KG1 (cell line): ENCODE data around the gene SORBS1.
"Not testable (repeated sequence)": the region's sequence is repeated elsewhere in the genome, so short reads cannot be mapped to it uniquely, and the experiment has no call there.

Experiments used
- DNase-seq: peaks from one replicate; lab custom pipeline; 2025; lab: John Stamatoyannopoulos, UW

Gene SORBS1

GRCh38 chr10:95388539-95388938 lies 172.6 kb downstream of the SORBS1 start:
- no peak for DNase-seq

DNA sequence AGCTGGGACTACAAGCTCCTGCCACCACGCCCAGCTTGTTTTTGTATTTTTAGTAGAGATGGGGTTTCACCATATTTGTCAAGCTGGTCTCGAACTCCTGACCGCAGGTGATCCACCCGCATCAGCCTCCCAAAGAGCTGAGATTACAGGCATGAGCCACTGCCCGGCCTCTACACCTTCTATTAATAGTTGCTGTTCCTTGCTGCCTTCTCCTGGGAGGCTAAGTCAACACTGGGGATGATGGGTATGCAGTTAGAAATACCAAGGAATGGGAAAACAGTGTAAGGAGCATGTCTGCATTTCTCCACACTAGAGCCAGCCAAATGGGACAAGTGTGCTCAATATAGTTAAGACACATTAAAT lies 173.1 kb downstream of the SORBS1 start:
- DNase-seq, result no peak

GRCh38 chr10:95384011-95384704 lies 177.0 kb downstream of the SORBS1 start:
- no peak for DNase-seq

GRCh38 chr10:95382596-95382995 lies 178.6 kb downstream of the SORBS1 start:
- DNase-seq, result no peak

DNA sequence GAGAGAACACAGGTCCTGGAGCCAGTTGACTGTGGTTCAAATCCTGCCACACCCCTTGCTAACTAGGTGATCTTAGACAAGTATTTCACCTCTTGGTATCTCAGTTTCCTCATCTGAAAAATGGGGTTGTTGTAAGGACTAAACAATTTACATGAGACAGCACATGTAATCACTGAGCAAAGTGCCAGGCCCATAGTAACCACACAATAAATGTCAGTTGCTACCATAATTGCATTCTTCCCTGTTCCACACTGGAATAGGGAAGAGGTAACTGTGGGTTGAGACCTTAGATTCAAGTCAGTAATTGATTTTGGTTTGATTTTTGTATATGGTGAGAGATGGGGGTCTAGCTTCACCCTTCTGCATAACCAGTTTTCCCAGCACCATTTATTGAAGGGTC lies 179.0 kb downstream of the SORBS1 start:
- DNase-seq, result no peak

DNA sequence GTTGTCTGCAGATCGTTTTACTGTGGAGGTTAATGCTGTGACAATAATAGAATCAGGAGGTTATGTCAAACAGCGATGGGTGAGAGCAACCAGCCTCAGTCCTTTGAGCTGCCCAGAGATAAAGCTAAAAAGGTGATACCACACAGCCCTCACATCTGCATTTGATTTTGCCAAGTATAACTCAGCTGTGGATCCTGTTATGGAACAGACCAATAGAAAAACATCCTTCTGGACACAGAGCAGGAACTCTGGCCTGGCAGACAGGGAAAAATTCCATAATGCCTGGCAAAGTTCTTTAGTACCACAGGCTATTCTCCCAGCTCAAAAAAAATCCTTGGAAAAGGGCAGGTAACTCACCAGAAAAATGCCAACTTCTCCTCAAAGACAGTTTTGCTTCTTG lies 183.2 kb downstream of the SORBS1 start:
- DNase-seq, result no peak

DNA sequence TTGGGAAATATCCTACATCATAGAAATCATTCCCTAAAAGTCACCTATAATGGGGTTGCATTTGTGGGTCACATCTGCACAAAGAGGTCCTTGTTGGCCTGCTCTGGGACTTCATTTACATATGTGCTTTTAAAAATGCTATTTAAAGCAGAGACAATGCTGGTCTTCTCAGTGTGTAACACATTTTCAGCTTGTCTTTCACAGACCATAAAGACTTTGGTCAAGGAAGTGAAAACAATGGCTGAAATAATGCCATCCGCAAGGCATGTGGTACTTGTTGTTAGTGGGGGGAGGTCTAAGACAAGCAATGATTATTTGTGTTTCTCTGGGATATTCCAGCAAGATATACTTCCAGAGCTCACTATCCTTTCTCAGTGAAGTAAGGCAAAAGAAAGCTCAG lies 185.8 kb downstream of the SORBS1 start:
- DNase-seq, result no peak

DNA sequence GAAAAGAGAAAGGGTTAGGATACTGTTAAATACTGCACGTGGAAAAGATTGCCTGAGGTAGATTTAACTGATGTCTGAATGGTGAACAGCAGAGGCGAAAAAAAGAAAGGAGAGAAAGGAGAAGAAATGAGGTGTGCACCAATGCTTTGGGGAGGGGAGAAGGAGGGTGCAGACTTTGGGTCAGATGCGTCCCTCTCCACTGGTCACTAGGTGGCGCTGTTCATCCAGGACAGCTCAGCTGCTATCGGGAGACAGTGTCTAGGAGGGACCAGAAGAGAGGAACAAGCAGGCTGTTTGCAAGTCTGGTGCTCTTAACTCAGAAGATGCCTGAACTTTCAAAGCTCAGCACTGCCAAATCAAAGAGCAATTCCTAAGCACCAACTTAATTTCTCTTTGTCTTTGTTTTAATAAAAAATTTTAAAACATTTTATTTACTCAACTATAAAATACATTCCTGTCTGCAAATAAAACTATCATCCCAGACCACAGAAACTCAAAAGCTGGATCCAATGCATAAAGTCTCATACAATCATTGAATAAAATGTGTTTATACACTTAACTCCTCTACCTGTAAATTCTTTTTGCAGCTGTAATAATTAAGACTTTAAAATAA lies 186.5 kb downstream of the SORBS1 start:
- DNase-seq, result peak; percentile 49

- no peak for DNase-seq
Measured at GRCh38 chr10:95373660-95374059, 187.5 kb downstream of the SORBS1 start.

GRCh38 chr10:95364342-95364741 lies 196.8 kb downstream of the SORBS1 start:
- no peak for DNase-seq

DNA sequence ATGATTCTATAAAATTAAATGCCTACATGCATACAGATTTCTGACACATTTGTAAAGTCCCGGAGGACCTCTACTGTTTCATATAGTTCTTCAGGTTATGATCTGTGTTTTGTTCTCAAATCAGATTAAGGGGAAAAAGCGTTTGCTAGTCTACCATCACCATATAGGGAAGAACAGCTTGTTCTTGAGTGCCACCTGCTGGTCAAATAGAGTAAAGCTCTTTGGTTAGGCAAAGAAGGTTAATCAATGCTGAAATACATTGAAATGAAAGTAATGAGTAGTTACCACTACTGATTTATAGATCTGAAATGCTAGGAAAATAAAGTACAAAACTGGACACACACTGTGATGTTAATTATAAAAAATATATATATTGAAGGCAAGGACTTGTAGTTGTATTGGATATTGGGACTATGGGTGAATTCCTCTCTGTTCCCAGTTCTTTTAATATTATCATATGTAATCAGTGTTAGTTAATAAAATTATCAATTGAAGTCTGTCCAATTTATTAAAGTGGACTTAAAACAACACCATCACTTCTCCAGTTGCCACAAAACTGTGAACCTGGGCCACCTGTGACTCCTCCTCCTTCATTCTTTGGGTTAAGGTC lies 197.8 kb downstream of the SORBS1 start:
- peak; percentile 41 for DNase-seq

- DNase-seq, result no peak
Measured at GRCh38 chr10:95360122-95360714, 201.0 kb downstream of the SORBS1 start.

GRCh38 chr10:95359466-95359865 lies 201.7 kb downstream of the SORBS1 start:
- no peak for DNase-seq

- DNase-seq, result no peak
Measured at GRCh38 chr10:95356190-95356955, 204.8 kb downstream of the SORBS1 start.

DNA sequence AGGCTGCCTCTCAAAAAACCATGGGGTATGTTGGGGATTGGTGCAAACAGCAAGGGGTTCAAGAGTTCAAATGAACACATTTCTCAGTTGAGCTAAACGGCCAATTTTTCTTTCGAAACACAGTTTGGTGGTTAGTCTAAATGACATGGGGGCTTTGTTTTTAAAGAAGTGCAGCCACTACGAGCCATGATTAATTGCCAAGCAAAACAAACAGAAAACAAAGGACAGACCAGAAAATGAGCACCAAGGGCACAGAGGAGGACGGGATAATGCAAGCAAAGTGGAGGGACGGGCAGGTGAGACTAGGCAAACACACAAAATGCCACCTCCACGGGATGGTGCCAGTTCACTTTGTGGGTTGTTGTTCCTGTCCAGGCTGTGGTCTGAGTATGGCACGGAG lies 205.9 kb downstream of the SORBS1 start:
- no peak for DNase-seq

GRCh38 chr10:95354110-95354509 lies 207.1 kb downstream of the SORBS1 start:
- no peak for DNase-seq

DNA sequence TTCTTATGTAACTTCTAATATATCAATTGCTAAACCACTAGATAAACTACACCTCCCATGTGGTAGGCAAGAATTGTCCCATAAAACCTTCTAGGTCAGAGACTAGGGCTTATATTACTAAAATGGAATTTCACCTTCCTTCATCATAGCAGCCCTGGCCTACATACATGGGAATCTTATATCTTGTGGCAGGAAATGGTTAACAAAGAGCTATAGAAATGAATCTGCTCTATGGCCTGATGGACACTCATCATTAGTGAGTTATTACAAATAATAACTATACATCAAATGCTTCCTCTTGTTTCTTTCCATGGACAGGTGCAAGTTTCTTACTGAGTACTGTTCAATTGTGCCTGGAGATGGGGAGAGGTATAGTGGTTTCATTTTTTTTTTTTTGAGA lies 208.0 kb downstream of the SORBS1 start:
- no peak for DNase-seq

GRCh38 chr10:95352684-95353083 lies 208.5 kb downstream of the SORBS1 start:
- no peak for DNase-seq

DNA sequence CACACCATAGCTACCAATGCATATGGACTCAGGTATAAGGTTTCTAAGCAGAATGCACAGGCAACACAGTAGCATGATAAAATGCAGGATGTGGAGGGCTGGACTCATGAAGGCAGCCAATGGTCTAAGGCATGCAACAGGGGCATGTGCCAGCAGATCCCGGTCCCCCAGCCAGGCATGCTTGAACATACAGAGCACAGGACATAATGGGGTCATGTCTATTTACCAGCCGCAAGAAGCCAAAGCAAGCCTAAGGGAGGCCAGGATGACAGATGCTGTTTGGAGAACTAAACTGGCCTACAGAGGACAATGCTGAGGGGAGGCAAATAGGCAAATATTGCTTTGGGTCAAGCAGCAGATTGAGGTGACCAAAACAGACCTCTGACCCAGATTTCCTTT lies 210.3 kb downstream of the SORBS1 start:
- no peak for DNase-seq

- no peak for DNase-seq
Measured at GRCh38 chr10:95350219-95350829, 210.8 kb downstream of the SORBS1 start.

DNA sequence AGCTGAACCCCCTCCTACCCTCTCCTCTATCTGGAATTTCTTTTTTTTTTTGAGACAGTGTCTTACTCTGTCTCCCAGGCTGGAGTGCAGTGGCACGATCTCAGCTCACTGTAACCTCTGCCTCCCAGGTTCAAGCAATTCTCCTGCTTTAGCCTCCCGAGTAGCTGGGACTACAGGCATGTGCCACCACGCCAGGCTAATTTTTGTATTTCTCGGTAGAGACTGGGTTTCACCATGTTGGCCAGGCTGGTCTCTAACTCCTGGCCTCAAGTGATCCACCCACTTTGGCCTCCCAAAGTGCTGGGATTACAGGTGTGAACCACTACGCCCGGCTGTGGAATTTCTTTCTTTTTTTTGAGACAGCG lies 213.8 kb downstream of the SORBS1 start:
- not testable (repeated sequence) for DNase-seq
